Testis (tissue), 3 donors: ENCODE data around the gene CBFA2T2. TPM values are rescaled to one million over a fixed set of nuclear protein-coding genes. Genes with fewer than 3 reads are reported as not detected.
"Not testable (repeated sequence)": the region's sequence is repeated elsewhere in the genome, so short reads cannot be mapped to it uniquely, and the experiment has no call there.

ENCODE experiments used
- DNase-seq: peaks from one replicate; pipeline ENCODE4 v3.0.0-alpha.2; 2019
- H3K27ac ChIP-seq, 2 donors: fragments of 200-600 bp; sonication (generic); one replicate each; pipeline ENCODE4 v1.5.1; 2019
- H3K27me3 ChIP-seq: fragments of 200-600 bp; sonication (generic); one replicate; pipeline ENCODE4 v1.5.1; 2019
- H3K36me3 ChIP-seq: fragments of 200-600 bp; sonication (generic); one replicate; pipeline ENCODE4 v1.5.1; 2017; ENCODE audit warnings: low read depth; ENCODE audit errors: missing control alignments
- H3K4me1 ChIP-seq: fragments of 200-600 bp; sonication (generic); one replicate; pipeline ENCODE4 v1.5.1; 2019
- H3K4me3 ChIP-seq, 2 donors: fragments of 200-600 bp; sonication (generic); one replicate each; pipeline ENCODE4 v1.5.1; 2017 to 2019
- H3K9me3 ChIP-seq: fragments of 200-600 bp; sonication (generic); one replicate; pipeline ENCODE4 v1.5.1; 2017
- POLR2A ChIP-seq: fragments of 450-650 bp; IDR thresholded peaks from one replicate; pipeline ENCODE4 v1.6.1; 2017; ENCODE audit warnings: antibody characterized with exemption, mild to moderate bottlenecking, moderate library complexity
- WGBS, 2 donors: methylation state at CpG; one replicate each; pipeline ENCODE4 v1.1.5; 2018; 5-methylcytosine and 5-hydroxymethylcytosine counted together
- intact Hi-C: fragments of 100-400 bp; cut with DNase I; formaldehyde crosslinking; loops from one replicate; pipeline ENCODE4 v1.15.1; 2023; ENCODE audit warnings: low total_unique reads
- polyA plus RNA-seq: library from polyadenylated mRNA; stranded (reverse); fragments of 350-450 nt; fragmentation: Illumina TruSeq; extraction: RNeasy Lipid Tissue Mini Kit (QIAGEN cat#74804); gene quantifications from one replicate; pipeline ENCODE4 v1.2.3, GENCODE V29; 2014; ENCODE audit warnings: low read depth, low replicate concordance; ENCODE audit not compliant: insufficient read depth
- total RNA-seq, 2 donors: library from RNA; depleted of rRNA; stranded (reverse); fragments of >200 nt; gene quantifications; one replicate each; pipeline ENCODE4 v1.2.3, GENCODE V29; 2016
- TF ChIP-seq, protein P1 (sequence below), 3 experiments: fragments of 450-650 bp in 2 of 3; fragments of 200-600 bp in 1 of 3; sonication (generic) in 1 of 3; IDR thresholded peaks; one replicate each; pipeline ENCODE4 v1.5.1; 2016 to 2019; ENCODE audit warnings: antibody characterized with exemption in 3 of 3, mild to moderate bottlenecking in 2 of 3, moderate library complexity in 1 of 3

CBFA2T2 gene
- total and polyA plus RNA-seq, 3 donors from 2014 or later, result 25.2 to 39.2 (median 33.1) TPM

DNA sequence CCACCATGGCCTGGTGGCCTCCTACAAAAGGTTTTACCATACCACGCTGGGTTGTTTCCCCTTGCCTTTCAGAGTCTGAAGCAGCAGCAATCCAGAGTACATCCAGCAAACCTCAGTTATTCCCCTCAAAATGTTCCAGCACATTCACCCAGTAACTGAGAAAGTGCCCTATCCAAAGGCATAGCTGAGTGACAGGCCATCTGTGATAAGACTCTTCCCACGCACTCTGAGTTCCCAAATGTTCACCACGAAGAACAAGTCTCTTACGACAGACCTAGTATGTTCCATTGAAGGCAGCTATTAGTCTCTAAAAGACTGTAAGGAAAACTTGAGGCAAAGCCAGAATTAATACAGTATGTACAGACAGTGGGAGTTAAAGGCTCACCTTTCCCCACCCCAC is 140.6 kb downstream of the CBFA2T2 start:
- H3K27me3 ChIP-seq, result no peaks in the 10 kb centered on the region
- TF ChIP-seq, protein P1, sequence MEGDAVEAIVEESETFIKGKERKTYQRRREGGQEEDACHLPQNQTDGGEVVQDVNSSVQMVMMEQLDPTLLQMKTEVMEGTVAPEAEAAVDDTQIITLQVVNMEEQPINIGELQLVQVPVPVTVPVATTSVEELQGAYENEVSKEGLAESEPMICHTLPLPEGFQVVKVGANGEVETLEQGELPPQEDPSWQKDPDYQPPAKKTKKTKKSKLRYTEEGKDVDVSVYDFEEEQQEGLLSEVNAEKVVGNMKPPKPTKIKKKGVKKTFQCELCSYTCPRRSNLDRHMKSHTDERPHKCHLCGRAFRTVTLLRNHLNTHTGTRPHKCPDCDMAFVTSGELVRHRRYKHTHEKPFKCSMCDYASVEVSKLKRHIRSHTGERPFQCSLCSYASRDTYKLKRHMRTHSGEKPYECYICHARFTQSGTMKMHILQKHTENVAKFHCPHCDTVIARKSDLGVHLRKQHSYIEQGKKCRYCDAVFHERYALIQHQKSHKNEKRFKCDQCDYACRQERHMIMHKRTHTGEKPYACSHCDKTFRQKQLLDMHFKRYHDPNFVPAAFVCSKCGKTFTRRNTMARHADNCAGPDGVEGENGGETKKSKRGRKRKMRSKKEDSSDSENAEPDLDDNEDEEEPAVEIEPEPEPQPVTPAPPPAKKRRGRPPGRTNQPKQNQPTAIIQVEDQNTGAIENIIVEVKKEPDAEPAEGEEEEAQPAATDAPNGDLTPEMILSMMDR (IDR thresholded peaks at IDR 0.05), result no peak
- no peak for TF ChIP-seq POLR2A
- H3K4me1 ChIP-seq, result no peaks in the 10 kb centered on the region
- H3K27ac ChIP-seq, result no peak overlapping the region
- no peaks in the 10 kb centered on the region for H3K36me3 ChIP-seq
- 85 to 88% methylated on average over 4 of the region's 4 CpGs for WGBS, 2 donors
- no peaks in the 10 kb centered on the region for H3K9me3 ChIP-seq
- no peak overlapping the region for H3K4me3 ChIP-seq
- intact Hi-C loops, result no loop called here
- no peak for DNase-seq

DNA sequence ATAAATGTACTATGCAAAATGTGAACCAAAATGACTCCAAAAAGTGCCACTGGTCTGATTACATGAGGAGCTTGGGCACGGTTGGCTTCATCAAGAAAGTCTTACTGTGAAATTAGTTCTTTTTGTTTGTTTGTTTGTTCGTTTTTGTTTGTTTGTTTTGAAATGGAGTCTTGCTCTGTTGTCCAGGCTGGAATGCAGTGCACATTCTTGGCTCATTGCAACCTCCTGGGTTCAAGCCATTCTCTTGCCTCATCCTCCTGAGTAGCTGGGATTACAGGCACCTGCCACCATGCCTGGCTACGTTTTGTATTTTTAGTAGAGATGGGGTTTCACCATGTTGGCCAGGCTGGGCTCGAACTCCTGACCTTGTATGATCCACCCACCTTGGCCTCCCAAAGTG is 142.0 kb downstream of the CBFA2T2 start:
- intact Hi-C loops, H3K36me3 ChIP-seq, H3K4me1 ChIP-seq, H3K27me3 ChIP-seq, H3K4me3 ChIP-seq, H3K27ac ChIP-seq, H3K9me3 ChIP-seq, DNase-seq: not testable (repeated sequence)
- 88 to 93% methylated on average over 4 of the region's 4 CpGs for WGBS, 2 donors

DNA sequence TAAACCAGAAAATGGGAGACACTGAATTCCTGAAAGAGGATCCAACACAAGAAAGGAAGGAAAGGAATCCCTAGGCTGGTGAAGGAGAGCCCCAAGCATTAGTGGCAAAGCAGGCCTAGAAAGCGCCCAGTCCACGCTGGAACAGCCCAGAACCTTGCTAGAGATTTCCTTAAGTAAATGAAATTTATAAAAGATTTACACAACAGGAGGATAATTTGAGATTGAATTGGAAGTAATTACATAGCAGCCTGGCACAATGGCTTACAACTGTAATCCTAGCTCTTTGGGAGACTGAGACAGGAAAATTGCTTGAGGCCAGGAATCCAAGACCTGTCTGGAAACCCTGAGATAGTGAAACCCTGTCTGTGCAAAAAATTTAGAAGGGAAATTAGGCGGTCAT is 145.4 kb downstream of the CBFA2T2 start:
- intact Hi-C loops, result no loop called here

DNA sequence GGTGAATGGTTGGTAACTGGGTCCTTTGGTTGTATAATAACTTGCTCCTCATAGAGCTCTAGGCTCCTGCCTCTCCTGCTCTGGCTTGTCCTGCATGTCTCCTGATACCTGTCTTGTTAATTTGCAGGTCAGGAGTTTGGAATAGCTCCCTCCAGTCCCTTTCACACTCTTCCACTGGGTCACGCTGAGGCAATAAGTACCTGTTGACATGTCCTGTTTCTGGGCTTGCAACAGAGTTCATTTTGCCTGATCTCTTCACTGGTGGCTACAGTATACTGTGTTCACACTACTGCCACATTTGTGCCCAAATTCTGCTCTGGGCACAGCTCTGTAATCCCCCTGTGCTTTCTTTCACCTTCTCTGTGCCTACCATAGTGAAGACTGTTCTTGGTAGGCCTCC is 146.9 kb downstream of the CBFA2T2 start:
- TF ChIP-seq, protein P1 (IDR thresholded peaks at IDR 0.05), result no peak
- no peak for TF ChIP-seq POLR2A
- intact Hi-C loops, result no loop called here
- Histone ChIP-seq H3K27me3 (no peaks in the 10 kb centered on the region), H3K4me1 (no peaks in the 10 kb centered on the region), H3K36me3 (no peaks in the 10 kb centered on the region), H3K27ac (no peak overlapping the region), H3K4me3 (no peak overlapping the region), H3K9me3 (no peaks in the 10 kb centered on the region)
- 88 to 94% methylated on average over 1 of the region's 1 CpG for WGBS, 2 donors
- no peak for DNase-seq

More for the DNA sequence above, 145.4 kb downstream of the CBFA2T2 start:
- TF ChIP-seq POLR2A, result no peak
- TF ChIP-seq, protein P1 (IDR thresholded peaks at IDR 0.05), result no peak
- Histone ChIP-seq H3K27me3 (no peaks in the 10 kb centered on the region), H3K4me1 (no peaks in the 10 kb centered on the region), H3K36me3 (no peaks in the 10 kb centered on the region), H3K9me3 (no peaks in the 10 kb centered on the region), H3K27ac (no peak overlapping the region), H3K4me3 (no peak overlapping the region)
- DNase-seq, result no peak
- WGBS, 2 donors, result 94 to 96% methylated on average over 3 of the region's 3 CpGs

DNA sequence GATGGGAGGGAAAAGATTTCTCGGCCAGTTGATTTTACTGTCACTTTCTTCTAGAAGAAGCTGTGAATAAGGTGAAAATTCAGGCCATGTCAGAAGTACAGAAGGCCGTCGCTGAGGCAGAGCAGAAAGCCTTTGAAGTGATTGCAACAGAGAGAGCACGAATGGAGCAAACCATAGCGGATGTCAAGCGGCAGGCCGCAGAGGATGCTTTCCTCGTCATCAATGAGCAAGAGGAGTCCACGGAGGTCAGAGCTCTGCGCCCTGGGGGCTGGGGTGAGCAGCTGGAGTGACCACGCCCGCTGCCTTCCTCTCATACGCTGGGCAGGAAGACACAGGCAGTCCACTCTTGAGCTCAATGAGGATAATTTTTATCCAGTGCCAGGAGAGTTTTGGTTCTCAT is 150.4 kb downstream of the CBFA2T2 start:
- no peak overlapping the region for H3K4me3 ChIP-seq
- no peak for DNase-seq
- no peaks in the 10 kb centered on the region for H3K36me3 ChIP-seq
- no peaks in the 10 kb centered on the region for H3K4me1 ChIP-seq
- H3K27me3 ChIP-seq, result no peaks in the 10 kb centered on the region
- 91 to 92% methylated on average over 13 of the region's 13 CpGs for WGBS, 2 donors
- no peaks in the 10 kb centered on the region for H3K9me3 ChIP-seq
- no peak overlapping the region for H3K27ac ChIP-seq
- TF ChIP-seq, protein P1 (IDR thresholded peaks at IDR 0.05), result no peak
- TF ChIP-seq POLR2A, result no peak
- intact Hi-C loops, result no loop called here
